Measurements from ENCODE around the gene AMBN. TPM values are rescaled to one million over a fixed set of nuclear protein-coding genes. Genes with fewer than 3 reads are reported as not detected.

Gene AMBN
- total RNA-seq, 1 experiment from 2014 or later = not detected

DNA sequence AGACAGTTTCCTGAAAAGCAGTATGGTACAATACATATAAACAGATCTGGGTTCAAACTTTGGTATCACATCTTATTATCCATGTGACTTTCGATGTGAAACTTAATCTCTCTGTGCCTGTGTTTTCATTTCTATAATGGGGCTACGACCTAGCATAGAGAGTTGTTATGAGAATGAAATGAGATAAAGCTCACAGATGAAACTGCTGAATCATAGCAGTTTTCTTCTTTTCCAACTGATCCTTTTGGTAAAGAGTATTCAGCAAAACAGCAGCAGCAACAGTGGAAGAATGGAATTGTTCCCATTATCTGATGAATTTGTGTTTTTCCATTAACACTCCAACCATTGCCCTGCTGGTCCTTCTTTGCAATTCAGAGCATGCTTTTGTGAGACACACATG, 16.3 kb downstream of the AMBN start:
- no peak for DNase-seq
- H3K79me2 ChIP-seq (ENCODE audit: low read depth) = no peaks in the 10 kb centered on the region
- no TSS peak for BruUV-seq (replicated peaks)
- CTCF ChIA-PET = no interaction called here
- no peak overlapping the region for H3K4me3 ChIP-seq
- intact Hi-C loops (cut with micrococcal nuclease; ENCODE audit: unreplicated experiment) = loop anchor here (10.0 kb wide), 2 partner anchors 76 to 576 kb away; partner anchors contain the start of gene UTP3
- TF ChIP-seq CTCF (conservative IDR thresholded peaks at IDR 0.05) = no peak
- no peak overlapping the region for H2AFZ ChIP-seq
- H3K4me2 ChIP-seq = no peak overlapping the region
- H4K20me1 ChIP-seq (ENCODE audit: insufficient read depth) = no peaks in the 10 kb centered on the region
- no peaks in the 10 kb centered on the region for H3K9me2 ChIP-seq (ENCODE audit: insufficient read depth)
- no peaks in the 10 kb centered on the region for H3K27me3 ChIP-seq (ENCODE audit: insufficient read depth, low read depth)
- no peaks in the 10 kb centered on the region for H3K36me3 ChIP-seq (ENCODE audit: low read depth)
- no peaks in the 10 kb centered on the region for H3F3A ChIP-seq (ENCODE audit: insufficient read depth, low read depth)
- POLR2A ChIA-PET (ENCODE audit: unreplicated experiment) = no interaction called here
- H3K4me1 ChIP-seq (replicated peaks; ENCODE audit: insufficient read depth) = no peaks in the 10 kb centered on the region
- H3K9me3 ChIP-seq (ENCODE audit: insufficient read depth, low read depth) = no peaks in the 10 kb centered on the region
- H3K27ac ChIP-seq = no peak overlapping the region

DNA sequence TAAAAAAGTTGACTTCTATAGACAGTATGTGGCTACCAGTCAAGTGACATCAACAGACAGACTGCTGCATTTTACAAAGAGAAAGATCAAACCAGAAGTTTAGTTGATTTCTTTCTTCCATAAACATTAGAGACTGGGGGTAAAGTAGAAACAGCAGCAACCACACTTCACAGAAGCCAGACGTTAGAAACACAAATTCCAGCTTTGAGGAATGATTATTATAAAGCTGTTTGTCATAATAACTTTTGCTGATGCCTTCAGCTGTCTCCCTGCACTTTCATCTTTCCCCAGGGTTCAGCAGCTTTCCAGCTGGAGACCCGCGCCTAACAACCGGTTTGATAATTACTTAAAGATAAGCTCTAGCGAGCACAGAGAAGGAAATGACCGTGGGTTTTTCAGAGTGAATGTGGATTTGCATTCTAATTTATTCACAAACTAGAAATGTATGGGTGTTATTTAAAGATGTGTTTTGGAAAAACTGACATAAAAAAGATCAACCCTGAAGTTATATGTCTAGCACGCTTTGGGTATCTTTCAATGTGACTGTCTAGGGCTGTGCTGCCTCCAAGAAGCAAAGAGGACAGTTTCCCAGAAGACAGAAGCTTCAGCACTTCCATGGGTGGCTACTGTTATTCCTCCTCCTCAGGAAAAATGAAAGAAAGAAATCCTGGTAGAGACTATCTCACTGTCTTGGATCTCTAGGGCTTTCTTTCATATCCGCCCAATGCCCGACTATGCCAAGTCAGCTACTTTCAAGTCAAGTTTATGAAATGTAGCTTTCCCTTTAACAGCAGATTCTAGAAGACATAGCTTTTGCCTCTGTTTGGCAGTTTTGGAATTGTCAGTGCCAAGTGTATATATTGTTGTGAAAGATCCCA, 21.5 kb downstream of the AMBN start:
- TF ChIP-seq CTCF (conservative IDR thresholded peaks at IDR 0.05) (no peak), EZH2 (IDR thresholded peaks at IDR 0.05; ENCODE audit: low read depth) (no peak)
- H3K27ac ChIP-seq = no peak overlapping the region
- CTCF ChIA-PET = no interaction called here
- no peak overlapping the region for H3K4me3 ChIP-seq
- H3K27me3 ChIP-seq (ENCODE audit: insufficient read depth, low read depth) = no peaks in the 10 kb centered on the region
- no peaks in the 10 kb centered on the region for H3K36me3 ChIP-seq (ENCODE audit: low read depth)
- no peaks in the 10 kb centered on the region for H4K20me1 ChIP-seq (ENCODE audit: insufficient read depth)
- H2AFZ ChIP-seq = no peak overlapping the region
- no peak overlapping the region for H3K4me2 ChIP-seq
- no peaks in the 10 kb centered on the region for H3K4me1 ChIP-seq (replicated peaks; ENCODE audit: insufficient read depth)
- H3K9me2 ChIP-seq (ENCODE audit: insufficient read depth) = no peaks in the 10 kb centered on the region
- no peaks in the 10 kb centered on the region for H3K79me2 ChIP-seq (ENCODE audit: low read depth)
- DNase-seq = no peak
- POLR2A ChIA-PET (ENCODE audit: unreplicated experiment) = no interaction called here
- BruUV-seq (replicated peaks) = no TSS peak
- H3K9me3 ChIP-seq (ENCODE audit: insufficient read depth, low read depth) = no peaks in the 10 kb centered on the region
- no peaks in the 10 kb centered on the region for H3F3A ChIP-seq (ENCODE audit: insufficient read depth, low read depth)
- intact Hi-C loops (cut with micrococcal nuclease; ENCODE audit: unreplicated experiment) = no loop called here

DNA sequence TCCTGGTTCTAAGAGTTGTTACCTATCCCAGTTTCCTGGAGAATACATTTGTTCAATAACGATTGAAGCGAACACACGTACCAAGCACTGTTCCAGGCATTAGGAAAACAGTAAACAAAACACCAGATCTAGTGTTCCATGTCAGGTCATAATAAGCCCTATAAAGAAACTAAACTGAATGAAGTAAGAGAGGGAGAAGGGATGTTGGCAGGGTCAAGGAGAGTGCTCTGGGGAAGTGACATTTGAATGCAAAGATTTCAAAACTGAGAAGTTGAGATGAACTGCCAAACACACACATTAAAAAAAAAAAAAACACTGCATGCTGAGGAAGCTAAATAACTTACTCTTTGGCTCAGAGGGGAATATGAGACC, 22.1 kb downstream of the AMBN start:
- Histone ChIP-seq H3K36me3 (ENCODE audit: low read depth) (no peaks in the 10 kb centered on the region), H3K9me3 (ENCODE audit: insufficient read depth, low read depth) (no peaks in the 10 kb centered on the region), H3K4me1 (replicated peaks; ENCODE audit: insufficient read depth) (no peaks in the 10 kb centered on the region), H3K4me3 (no peak overlapping the region), H3K27me3 (ENCODE audit: insufficient read depth, low read depth) (no peaks in the 10 kb centered on the region), H3K9me2 (ENCODE audit: insufficient read depth) (no peaks in the 10 kb centered on the region), H3K4me2 (no peak overlapping the region), H3K27ac (no peak overlapping the region), H2AFZ (no peak overlapping the region), H4K20me1 (ENCODE audit: insufficient read depth) (no peaks in the 10 kb centered on the region), H3F3A (ENCODE audit: insufficient read depth, low read depth) (no peaks in the 10 kb centered on the region), H3K79me2 (ENCODE audit: low read depth) (no peaks in the 10 kb centered on the region)
- intact Hi-C loops (cut with micrococcal nuclease; ENCODE audit: unreplicated experiment) = no loop called here
- ChIA-PET POLR2A (ENCODE audit: unreplicated experiment) (no interaction called here), CTCF (no interaction called here)
- DNase-seq = no peak
- TF ChIP-seq EZH2 (IDR thresholded peaks at IDR 0.05; ENCODE audit: low read depth) = no peak
- no peak for TF ChIP-seq CTCF (conservative IDR thresholded peaks at IDR 0.05)
- BruUV-seq (replicated peaks) = no TSS peak
